Hematopoietic multipotent progenitor cell treated with erythropoietin and hydrocortisone succinate and interleukin-3 and kit ligand, for 6 days (in vitro differentiated cells): ENCODE data around the gene LRRC28.
A peak's percentile ranks its signal among the peaks of the same experiment; 100 is the strongest.

ENCODE experiments used
- DNase-seq: peaks from one replicate; pipeline ENCODE4 v3.0.0-alpha.2; 2015

LRRC28 gene

DNA sequence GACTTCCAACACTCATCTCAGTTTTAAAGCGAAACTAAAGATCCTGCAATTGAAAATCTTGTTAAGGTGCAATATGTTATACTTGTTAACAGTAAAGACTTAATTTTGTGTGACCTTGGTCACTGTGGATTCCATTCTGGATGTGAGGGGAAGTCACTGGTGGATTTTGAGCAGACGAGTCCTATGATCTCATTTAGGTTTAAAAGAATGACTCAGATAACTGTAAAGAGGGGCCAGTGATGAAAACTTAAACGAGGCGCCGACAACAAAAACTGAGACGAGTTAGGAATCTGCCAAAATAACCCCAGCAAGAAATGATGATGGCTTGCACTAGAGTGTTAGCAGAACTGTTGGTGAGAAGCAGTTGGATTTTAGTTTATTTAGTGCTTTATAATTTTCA lies 56.5 kb downstream of the LRRC28 start:
- DNase-seq = no peak

DNA sequence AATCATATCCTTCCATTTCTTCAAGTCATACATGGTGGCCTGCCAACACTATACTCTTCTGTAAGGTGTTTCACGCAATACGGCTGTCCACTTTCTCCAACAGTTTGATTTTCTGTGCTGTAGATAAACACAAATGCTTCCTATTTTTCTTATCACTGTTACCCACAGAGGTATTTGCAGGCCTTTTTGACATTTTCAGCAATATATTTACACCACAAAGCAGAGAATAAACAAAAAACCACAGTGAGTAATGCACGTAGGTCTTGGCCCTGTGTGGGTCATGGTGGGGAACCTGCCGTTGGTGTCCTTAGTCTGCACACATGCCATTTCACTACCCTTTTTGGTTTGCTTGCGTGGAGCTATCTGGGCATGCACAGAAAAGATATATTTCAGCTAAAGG lies 59.5 kb downstream of the LRRC28 start:
- peak; percentile 13 for DNase-seq

DNA sequence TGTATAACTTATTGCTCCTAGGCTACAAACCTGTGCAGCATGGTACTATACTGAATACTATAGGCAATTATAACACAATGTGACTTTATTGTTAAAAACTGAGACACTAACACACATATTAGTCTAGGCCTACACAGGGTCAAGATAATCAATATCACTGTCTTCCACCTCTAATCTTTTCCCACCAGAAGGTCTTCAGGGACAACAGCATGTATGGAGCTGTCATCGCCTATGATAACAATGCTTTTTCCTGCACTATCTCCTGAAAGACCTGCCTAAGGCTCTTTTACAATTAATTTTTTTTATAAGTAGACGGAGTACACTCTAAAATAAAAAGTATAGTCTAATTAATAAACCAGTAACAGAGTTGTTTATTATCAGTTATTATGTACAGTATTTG lies 60.9 kb downstream of the LRRC28 start:
- peak; percentile 40 for DNase-seq

DNA sequence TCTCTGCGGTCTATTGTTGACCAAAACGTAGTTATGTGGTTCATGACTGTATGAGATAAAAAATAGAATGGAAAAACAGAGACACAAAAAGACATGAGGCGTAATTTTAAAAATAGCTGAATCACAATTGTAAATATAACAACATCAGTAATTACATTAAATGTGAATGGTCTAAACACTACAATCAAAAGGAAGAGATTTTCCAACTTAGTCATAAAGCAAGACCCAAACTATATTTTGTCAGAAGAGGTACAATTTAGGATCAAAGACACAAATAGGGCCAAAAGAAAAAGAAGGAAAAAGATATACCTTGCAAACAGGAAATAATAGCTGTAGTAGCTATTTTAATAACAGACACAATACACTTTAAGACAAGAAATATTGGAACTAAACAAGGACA lies 61.5 kb downstream of the LRRC28 start:
- no peak for DNase-seq

DNA sequence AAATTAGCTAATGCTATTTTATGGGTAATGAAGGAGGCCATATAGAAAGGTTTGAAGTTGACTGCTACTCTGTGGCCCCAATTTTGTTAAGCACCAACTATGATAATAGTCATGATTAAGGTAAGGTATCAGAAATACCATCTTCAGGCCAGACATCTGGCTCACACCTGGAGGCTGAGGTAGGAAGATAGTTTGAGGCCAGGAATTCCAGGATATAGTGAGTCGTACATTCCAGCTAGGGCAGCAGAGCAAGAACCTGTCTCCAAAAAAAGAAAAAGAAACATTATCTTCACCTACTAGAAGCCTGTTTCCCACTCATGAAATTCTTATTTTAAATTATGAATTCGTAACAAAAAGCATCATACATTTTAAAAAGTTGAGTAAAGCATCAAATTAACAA lies 64.4 kb downstream of the LRRC28 start:
- DNase-seq = no peak

DNA sequence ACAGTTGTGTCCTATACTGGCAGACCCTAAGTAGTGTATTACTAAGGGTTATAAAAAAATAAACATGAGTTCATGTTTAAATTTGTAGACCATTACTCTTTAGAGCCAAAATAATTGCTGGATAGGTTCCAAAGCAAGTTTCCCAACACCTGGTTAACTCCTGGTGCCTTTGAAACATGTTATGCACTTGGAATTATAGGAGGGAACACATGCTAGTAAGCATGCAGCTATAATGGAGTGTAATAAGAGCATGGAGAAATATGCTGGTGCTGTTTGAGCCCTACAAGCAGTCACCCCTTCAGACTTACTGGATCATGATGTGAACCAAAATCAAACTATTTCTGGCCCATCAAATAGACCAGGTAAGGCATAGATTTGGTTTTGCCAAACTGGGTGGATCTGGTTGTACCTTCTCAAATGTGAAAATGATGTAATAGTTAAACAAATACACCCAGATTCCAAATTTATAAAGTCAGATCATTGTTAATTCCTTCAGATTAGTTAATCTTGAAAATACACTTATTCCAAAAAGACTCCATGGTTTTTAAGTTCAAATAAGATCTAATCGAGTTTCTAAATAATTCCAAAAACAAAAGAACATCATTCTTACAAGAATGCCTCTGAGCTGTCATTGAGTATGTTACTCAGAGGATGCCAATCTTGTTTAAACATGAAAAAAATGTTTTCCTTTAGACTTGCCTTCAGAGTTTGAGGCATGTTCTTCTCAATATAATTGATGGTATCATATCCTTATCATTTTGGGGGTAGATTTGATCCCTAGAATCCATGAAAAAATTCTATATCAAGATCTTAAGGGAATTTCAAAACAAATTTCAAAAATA lies 69.3 kb downstream of the LRRC28 start:
- no peak for DNase-seq

DNA sequence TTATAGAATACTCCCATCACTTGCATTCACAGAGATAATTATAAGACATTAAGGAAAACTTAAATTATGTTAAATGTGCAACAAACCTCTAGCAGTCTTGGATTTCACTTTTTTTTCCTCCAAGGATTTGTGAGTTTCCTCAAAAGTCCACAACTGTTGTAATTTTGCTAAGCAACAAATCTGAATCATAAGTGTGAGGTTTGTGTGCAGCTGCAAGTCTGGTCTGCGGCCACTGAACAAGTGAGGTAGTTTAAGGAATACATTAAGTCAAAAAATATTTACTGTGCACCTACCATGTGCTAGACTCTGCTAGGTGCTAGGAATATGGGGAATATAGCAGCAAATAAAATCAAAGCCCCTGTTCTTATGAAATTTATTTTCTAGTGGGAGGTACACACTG lies 70.2 kb downstream of the LRRC28 start:
- no peak for DNase-seq

DNA sequence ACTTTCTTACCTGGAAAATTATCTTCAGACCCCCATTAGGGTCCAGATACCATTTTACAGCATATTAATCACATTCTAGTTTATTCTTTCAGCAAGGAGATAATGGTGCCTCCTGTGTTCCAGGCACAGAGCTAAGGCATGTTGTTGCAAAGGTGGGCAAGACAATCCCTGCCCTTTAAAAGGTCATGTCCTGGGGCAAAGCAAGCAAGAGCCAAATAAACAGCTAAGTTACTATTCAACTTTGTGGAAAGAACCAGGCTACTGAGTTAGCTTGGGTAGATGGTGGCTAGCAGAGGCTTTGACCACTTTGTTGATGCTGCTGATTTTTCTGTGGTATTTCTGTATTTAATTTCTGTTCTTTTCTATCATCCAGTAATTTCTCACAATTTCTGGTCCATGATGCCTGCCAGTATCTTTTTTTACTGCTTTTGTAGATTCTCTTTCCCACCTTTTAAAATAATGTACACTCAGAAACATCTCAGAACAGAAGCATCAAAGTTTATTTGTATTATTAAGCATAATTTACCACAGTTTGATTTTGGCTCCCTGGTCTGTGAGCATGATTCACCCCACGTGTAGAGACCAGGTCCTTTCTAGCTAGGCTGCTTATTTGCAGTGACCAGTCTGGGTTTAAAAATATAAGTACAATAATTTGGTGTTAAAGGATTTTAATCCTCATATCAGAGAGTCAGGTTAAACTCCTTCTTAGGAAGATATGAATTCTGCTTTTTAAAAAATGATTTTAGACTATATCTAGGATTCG lies 71.5 kb downstream of the LRRC28 start:
- DNase-seq = no peak

DNA sequence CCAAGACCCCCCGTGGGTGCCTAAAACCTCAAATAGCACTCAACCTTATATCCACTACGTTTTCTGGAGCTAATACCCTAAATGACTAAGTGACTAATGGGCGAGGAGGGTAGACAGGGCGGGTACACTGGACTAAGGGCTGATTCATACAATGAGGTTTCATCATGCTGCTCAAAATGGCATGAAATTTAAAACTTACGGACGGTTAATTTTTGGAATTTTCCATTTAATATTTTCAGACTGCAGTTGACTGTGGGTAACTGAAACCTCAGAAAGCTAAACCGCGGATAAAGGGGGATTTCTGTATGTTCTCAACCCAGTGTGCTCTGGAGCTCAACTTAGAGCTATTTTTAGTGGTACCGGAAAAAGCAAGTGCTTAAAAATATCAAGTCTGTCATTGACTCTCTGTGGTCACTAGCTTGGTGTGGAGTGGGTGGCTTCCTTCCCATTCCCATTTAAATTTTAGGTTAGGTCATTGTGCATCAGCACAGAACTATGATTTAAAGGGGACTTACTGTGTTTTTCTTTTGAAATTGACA lies 72.9 kb downstream of the LRRC28 start:
- DNase-seq = no peak

DNA sequence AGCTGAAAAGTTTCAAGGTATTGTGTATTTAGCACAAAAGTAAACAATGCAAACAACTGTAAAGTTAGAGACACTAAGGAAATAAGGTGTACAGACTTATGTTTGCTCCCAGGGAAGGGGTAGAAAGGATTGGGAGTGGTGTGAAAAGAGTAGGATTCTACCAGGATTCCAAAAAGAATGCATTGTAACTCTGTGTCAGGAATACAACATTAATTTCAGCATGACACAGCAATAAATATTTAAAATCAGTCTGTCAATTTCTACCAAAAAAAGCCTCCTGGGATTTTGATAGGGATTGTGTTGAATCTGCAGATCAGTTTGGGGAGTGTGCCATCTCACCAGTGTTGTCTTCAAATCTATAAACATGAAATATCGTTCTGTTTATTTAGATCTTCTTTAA lies 73.4 kb downstream of the LRRC28 start:
- no peak for DNase-seq

DNA sequence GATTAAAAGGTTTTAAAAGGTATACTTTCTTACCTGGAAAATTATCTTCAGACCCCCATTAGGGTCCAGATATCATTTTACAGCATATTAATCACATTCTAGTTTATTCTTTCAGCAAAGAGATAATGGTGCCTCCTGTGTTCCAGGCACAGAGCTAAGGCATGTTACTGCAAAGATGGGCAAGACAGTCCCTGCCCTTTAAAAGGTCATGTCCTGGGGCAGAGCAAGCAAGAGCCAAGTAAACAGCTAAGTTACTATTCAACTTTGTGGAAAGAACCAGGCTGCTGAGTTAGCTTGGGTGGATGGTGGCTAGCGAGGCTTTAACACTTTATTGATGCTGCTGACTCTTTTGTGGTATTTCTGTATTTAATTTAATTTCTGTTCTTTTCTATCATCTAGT lies 75.0 kb downstream of the LRRC28 start:
- no peak for DNase-seq

DNA sequence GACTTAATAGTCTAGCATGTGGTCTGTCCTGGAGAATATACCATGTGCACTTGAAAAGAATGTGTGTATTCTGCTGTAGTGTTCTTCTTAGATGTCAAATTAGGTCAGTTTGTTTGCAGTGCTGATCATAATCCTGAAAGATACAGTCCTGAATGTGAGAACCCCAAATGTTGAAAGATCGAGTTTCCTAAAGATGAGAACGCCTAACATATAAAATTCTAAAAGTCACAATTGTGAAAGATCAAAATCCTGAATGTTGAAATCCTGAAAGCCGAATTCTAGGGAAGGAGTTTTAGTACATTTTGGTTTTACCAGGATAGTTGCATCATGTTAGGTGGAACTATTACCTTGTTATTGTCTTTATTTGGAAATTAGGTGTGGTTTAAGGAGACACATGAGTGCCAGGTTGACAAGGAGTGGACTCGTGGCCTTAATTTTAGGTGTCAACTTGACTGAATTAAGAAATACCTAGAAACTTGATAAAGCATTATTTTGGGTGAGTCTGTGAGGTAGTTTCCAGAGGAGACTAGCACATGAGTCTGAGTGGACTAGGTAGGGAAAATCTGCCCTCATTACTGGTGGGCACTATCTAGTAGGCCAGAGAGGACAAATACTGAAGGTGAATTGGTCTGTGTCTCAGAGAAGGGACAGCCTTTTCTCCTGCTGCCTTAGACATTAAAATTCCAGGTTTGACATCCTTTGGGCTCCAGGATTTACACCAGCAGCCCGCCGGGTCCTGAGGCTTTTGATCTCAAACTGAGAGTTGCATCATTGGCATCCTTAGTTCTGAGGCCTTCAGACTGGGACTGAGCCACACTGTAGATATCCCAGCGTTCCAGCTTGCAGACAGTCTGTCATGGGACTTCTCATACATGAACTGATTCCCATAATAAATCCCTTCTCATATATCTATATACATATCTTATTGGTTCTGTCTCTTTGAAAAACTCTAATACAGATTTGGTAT lies 77.1 kb downstream of the LRRC28 start:
- no peak for DNase-seq

DNA sequence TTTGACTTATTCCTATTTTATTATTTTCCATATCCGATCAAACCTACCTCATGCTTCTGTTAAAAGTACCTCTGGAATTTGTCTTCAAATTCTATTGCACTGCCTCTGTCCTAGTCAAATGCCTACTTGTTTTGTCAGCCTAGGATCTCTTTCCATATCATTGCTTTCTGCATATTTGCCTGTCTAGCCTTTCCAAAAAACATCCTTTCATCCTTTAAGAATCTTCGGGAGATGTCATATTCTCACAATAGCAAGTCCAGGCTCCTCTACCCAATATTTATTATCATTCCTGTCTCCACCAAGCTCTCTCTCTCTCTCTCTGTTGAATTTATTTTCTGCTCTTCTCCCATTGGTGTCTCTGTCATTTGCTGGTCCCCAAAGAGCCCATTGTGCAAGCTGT lies 80.1 kb downstream of the LRRC28 start:
- DNase-seq = no peak

DNA sequence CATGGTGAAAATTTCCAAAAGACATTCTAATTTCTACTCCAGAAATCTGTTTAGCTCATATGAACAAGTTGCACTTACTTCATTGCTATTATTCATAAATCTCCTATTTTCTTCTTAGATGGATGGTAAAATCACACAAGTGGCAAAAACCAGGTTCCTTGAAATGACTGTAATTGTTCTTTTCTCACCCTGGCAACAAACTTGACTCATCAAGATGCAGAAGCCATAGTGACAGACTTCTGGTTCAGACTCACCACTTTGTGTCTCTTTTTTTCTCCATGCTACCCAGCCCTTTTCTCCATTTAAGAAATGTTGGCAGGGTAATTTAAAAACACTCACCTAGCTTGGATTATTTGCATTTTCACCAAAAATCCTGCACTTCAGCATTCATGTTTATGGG lies 82.1 kb downstream of the LRRC28 start:
- DNase-seq = no peak

DNA sequence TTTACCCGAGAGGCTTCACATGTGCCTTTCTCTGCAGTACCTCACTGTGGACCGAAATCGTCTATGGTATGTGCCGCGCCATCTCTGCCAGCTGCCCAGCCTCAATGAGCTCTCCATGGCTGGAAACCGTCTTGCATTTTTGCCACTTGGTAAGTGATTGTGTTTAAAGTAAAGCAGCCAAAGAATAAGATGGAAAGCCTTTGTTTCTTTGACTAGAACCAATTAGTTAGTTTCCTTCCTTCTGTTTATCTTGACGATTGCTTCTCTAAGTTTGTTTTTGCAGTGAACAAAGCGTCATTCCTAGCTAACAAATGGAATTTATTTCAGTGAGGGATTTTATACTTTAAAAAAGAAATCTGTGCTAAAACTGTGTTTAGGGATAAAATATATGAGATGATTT lies 82.7 kb downstream of the LRRC28 start:
- no peak for DNase-seq

DNA sequence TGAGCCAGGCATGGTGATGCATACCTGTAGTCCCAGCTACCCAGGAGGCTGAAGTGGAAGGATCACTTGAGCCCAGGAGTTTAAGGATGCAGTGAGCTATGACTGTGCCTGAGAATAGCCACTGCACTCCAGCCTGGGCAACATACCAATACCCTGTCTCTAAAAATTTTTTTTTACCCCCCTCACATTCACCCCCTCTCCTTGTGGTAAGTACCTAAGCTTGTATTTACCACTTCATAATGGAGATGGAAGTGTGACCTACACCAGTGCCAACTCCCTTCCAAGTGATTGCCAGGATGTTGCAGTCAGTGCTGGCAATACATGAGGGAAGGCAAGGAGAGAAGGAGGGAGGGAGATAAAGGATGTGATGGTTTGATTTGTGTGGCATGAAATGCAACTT lies 84.2 kb downstream of the LRRC28 start:
- no peak for DNase-seq

DNA sequence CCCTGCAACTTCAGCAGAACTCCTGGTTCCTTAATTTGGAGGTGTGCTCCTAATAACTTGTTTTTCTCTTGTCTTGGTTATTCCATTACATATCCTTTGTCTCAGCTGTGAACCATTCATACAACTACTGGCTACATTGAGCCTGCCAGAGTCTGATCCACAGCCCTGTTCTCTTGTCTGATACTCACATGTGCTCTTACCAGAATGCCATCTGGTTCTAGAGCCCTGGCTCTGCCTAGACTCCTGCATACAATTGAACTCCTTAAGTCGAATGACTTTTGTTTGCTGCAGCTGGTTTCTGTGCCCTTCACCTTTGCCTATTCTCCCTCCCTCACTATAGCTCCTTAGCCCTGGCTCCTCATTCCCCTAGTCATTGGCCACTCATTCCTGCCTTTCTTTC lies 85.5 kb downstream of the LRRC28 start:
- no peak for DNase-seq

DNA sequence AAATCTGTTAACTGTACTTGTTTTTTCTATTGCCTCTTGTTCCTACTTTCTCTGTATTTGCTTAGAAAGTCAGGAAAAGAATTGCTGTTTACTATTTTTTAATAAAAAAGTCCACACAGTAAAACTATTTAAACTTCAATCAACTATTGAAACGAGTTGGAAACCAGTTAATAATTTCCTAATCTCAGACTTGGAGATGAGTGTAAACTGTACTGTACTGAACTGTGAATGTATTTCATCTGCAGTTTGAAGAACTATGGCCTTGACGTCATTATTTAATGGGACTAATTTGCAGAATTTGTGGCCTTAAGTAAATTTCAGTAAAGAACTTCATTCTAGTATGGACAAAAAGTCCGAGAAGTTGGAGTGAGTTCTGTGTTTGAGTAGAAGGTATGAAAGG lies 89.1 kb downstream of the LRRC28 start:
- no peak for DNase-seq

DNA sequence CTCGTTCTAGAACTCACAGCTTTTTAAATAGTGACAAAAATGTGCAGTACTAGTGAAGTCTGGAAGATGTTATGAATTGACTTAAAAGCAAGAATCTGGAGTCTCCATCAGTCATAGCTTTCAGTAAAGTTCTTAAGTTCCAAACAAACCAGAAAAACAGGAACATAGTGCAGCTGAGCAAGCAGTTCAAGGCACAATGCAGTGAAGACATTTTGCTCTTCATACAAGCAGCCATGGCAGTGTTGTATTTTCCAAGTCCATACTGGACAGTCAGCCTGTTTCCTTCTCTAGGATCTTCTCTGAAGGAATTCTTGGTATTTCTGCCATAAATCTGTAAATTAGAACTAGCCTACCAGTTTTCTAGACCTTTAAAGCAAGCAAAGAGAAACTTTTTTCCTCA lies 90.5 kb downstream of the LRRC28 start:
- no peak for DNase-seq

DNA sequence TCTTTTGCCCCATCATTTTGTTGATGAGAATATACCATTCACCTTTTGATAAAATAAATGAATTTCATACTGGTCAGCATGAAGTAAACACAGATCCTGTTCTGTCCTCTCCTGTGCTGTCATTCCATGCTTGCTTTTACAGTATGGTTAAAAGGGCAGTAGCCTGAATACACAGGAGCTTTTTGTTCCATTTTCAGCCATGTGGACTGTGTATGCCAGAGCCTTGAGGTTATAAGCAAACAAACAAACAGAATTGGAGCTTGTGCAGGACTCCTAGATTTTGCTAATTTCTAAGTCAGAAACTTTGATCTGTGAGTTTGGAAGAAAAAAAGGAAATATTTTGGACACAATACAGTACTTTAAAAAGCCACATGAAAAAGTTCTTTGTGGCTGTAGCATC lies 91.9 kb downstream of the LRRC28 start:
- no peak for DNase-seq

DNA sequence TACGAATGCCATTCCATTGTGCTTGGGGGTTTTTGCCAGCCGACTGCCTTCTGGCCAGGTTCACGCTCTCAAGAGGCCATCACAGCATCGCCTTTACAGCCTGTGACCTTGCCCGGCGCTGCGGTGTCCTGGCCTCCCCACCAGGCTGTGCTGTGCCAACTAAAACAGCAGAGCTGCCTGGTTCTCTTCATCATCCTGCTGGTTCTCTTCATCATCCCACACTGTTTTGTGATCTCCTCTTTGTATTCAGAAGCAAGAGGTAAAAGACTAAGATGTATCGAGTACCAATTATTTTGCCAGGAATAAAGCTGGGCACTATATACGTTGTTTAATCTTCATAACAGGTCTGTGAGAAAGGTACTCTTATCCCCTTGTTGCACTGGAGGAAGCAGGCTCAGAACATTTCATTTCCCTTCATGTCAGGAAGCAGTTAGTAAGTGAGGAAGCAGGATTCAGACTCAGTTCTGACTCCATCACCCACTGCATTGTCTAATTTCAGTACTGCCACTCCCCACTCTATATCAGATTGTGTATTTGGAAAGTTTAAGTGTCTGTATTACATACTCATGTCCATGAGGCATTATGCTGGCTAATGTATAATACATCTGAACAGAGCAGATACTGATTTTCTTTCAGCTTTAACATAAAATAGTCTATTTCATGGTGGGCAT lies 92.7 kb downstream of the LRRC28 start:
- peak; percentile 8 for DNase-seq

DNA sequence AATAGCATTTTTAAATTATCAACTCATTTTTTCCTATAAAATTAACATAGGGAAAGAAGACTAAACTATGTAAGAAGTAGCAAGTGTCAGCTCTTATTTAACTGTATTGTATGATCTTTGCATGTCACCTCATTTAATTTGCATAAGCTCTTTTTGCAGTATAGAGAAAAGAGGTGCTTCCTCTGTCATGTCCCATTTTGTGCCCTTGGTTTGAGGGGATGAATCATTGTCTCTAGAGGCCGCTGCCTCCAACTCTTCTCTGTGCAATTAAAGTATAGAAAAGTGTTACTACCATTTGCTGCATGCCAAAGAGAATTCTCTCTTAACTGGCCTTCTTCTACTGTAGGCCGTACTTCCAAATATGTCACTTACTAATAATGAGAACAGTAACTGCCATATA lies 93.4 kb downstream of the LRRC28 start:
- no peak for DNase-seq
